Measurements from ENCODE around the gene ARID1B.

GRCh38 chr6:157158897-157159296 is 381.7 kb downstream of the ARID1B start:
- no peak for TF ChIP-seq CTCF (IDR thresholded peaks at IDR 0.05)
- TF ChIP-seq POLR2A (IDR thresholded peaks at IDR 0.05), result no peak
